ENCODE measurements around the gene SAPCD1.
"Not testable (repeated sequence)": the region's sequence is repeated elsewhere in the genome, so short reads cannot be mapped to it uniquely, and the experiment has no call there.

Gene SAPCD1

GRCh38 chr6:31806470-31807272, 44.2 kb downstream of the SAPCD1 start, which contains the start of gene LSM2:
Gene LSM2 (minus strand): TSS chr6:31806966. CDS start chr6:31806757, 209 bp downstream.
- TF ChIP-seq CTCF (IDR thresholded peaks at IDR 0.05; ENCODE audit: low read depth, low read length, missing control alignments): no peak
- peak within 1 kb of the TSS; percentile 61 for H3K4me3 ChIP-seq (ENCODE audit: low read depth, low read length)
- DNase-seq (ENCODE audit: low read depth): peak; percentile 83

- DNase-seq (ENCODE audit: low read depth); H3K4me3 ChIP-seq (ENCODE audit: low read depth, low read length): not testable (repeated sequence)
Measured at GRCh38 chr6:31808599-31808998, 46.1 kb downstream of the SAPCD1 start.

GRCh38 chr6:31811645-31812044, 49.2 kb downstream of the SAPCD1 start:
- DNase-seq (ENCODE audit: low read depth): no peak
- H3K4me3 ChIP-seq (ENCODE audit: low read depth, low read length): no peak overlapping the region
- TF ChIP-seq CTCF (IDR thresholded peaks at IDR 0.05; ENCODE audit: low read depth, low read length, missing control alignments): no peak

- no peak overlapping the region; the same call in 1 of the 2 replicates for H3K4me3 ChIP-seq (ENCODE audit: low read depth, low read length)
- no peak for TF ChIP-seq CTCF (IDR thresholded peaks at IDR 0.05; ENCODE audit: low read depth, low read length, missing control alignments)
- DNase-seq (ENCODE audit: low read depth): no peak
Measured at GRCh38 chr6:31813465-31813849, 51.0 kb downstream of the SAPCD1 start.

Measured in GM12864 (cell line).